NB4 (cell line): ENCODE measurements around the gene PLAC1.

ENCODE experiments used
- CTCF ChIP-seq: IDR thresholded peaks from one replicate; pipeline ENCODE4 v1.5.1; 2012; ENCODE audit warnings: low read depth, low read length
- MYC ChIP-seq: IDR thresholded peaks from 2 replicates; pipeline ENCODE4 v1.6.1; 2011; ENCODE audit warnings: low read depth, low read length
- POLR2A ChIP-seq: IDR thresholded peaks from 2 replicates; pipeline ENCODE4 v1.6.1; 2011; ENCODE audit warnings: mild to moderate bottlenecking; ENCODE audit not compliant: insufficient read length; ENCODE audit errors: extremely low read depth

GRCh38 chrX:134543288-134543687, 115.0 kb downstream of the PLAC1 start:
- TF ChIP-seq CTCF: no peak
- no peak for TF ChIP-seq POLR2A
- TF ChIP-seq MYC: no peak
